Amygdala (tissue), 56 donors: Measurements from ENCODE around the gene KRT1.

Experiments
- DNase-seq, 56 donors: peaks; one replicate each; lab custom pipeline; 2025; lab: John Stamatoyannopoulos, UW

Gene KRT1

DNA sequence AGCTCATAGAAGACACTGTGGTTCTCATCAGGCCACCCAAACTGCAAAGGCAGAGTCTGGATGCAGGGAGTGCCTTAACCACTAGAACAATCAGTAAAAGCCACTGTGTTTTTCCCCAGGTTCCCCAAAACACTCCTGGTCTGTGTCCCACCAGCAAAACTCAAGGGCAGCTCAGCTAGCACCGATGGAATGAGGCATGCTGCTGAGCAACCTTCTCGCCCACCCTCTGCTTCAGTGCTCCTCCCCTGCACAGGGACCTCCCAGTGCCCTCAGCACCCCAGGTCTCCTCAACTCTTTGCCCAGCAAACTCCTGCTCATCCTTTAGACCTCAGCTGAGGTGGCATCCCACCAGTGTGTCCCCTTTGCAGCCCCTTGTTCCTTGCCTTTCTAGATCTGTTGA lies 19.2 kb upstream of the KRT1 start:
- no peak for DNase-seq

DNA sequence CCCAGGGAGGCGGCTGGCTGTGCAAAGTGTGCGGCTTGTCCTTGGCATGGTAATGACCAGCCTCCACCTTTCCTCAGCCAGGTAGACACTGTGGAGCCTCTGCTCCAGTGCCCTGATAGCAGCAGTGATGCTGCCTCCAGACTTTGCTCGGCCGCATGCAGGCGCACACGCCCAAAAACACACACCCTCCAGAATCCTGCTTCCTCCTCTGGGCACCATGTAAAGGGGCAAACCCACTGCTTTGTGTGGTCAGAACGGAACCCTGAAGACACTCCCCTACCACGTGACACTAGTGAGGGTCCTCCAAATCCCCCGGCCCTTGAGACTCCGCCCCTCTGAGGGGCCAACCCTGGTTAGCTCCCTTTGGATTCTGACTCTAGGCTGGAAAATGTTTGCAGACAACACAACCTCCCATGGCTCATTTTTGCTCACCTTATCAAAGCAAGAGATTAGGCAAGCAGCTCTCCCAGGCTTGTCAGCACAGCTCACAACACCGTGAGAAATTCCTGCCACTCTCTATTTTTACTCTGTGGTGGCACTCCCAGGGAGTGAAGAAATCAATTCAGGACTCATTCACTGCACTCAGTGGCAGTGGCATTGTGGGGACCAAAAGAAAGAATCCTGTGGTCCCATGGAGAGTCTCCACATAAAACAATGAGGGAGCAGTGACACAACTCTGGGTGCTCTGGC lies 18.6 kb upstream of the KRT1 start:
- DNase-seq = no peak

DNA sequence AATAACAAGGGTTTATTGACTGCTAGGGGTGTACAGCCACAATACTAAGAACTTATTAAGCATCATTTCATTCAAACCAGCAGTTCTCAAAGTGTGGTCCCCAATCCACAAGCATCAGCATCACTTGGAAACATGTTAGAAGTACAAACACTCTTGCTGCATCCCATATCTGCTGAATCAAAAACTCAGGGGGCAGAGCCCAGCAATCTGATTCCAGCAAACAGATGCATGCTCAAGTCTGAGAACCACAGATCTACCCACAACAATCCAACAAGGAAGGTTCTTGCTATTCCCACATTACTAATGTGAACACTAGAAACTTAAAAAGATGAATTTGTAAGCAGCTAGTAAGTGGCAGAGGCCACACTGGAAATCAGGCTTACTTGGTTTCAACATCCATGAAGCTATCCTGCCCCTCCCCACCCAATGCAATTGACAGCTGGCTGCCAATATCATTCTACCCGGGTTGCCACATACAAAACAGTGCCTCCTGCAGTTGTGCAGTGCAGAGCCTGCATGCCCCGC lies 16.9 kb upstream of the KRT1 start:
- no peak for DNase-seq

DNA sequence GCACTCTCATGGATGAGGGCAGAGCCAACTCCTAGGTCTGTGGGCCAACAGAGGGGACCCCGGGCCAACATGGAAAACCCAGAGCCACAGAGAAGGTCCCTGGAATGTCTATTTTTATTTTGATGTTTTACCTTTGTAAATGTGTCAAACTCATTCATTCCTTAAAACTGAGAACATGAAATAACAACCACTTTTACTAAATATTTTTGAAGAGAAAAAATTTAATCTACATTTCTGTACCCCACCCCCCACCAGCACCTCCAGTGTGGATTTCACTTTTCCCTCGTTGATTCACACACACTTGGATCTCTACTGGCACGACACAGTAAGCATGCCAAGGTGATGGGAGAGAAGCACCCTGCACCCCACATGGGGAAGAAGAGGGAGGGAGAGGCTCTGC lies 16.4 kb upstream of the KRT1 start:
- no peak for DNase-seq

DNA sequence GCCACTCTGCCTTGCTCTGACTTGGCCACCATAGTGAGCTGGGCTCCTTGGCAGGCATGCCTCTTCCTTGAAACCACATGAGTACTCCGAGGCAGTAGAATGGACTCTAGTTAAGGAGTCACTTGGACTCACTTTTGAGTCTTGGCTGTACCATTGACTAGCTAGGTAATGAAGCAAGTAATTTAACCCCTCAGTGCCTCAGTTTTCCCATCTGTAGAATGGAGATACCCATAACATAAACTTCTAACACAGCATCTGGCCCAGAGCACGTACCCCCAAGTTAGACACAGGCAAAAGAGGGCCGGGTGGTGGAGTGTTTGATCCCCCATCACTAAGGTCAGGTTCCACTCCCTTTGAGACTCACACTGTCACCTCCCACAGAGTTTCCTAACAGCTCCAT lies 14.8 kb upstream of the KRT1 start:
- DNase-seq = no peak

DNA sequence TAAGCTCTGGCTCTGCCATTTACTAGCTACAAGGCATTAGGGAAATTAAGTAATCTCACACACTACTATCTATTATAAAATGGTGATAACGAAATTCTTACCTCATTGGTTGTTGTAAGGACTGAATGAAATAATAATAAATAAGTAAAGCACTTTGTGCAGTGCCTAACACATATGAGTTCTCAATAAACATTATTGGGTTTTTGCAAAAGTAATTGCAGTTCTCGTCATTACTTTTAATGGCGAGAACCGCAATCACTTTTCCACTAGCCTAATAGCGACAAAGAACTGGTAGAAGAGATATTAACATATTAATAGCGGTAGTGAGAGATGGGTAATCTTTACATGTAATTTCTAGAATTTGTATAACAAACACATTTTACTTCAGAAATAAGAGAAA lies 13.9 kb upstream of the KRT1 start:
- no peak for DNase-seq

DNA sequence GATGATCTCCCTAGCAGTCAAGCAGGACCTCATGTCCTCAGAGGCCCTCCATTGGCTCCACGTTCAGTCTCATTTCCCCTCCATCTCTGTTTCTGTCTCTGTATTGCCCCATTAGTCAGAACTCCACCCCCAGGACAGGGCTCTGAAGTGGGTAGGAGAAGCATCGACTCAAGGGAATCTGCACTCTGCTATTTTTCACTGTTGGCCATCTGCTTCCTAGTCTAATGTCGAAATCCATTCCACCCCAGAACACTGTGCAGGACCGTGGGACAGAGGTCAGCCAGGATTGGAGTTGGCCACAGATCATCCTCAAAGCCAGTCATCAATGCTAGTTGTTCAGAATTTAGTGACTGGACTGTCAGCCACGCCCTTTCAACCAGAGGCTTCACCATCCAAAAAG lies 13.1 kb upstream of the KRT1 start:
- DNase-seq = no peak

DNA sequence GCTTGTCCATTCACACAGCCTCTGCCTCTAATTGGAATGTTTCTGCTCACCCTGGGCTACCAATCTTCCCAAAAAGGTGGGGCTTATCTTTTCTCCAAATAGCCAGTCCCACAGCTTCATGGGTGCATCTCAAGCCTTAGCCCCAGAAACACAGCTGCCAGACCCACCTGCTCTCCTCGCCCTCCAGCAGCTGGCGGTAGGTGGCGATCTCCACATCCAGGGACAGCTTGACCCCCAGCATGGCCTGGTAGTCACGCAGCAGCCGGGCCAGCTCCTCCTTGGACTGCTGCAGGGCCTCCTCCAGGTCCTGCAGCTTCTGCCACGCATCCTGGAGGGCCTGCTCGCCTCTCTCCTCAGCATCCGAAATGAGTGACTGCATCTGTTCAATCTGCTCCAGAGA lies 12.0 kb upstream of the KRT1 start:
- no peak for DNase-seq

DNA sequence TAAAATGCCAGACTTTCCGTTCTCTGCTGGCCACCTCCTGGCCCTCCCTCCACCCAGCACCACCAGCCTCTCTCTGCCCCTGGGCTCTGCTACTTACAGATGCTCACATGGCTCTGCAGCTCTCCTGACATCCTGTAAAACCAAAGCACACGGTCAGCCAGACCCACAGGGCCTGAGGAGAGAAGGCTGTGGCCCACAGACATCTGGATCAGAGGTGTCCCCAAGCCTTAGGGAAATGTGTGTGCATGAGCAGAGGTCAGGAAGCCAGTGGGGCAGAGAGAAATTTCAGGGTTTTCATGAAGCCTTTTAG lies 11.6 kb upstream of the KRT1 start:
- DNase-seq = no peak

DNA sequence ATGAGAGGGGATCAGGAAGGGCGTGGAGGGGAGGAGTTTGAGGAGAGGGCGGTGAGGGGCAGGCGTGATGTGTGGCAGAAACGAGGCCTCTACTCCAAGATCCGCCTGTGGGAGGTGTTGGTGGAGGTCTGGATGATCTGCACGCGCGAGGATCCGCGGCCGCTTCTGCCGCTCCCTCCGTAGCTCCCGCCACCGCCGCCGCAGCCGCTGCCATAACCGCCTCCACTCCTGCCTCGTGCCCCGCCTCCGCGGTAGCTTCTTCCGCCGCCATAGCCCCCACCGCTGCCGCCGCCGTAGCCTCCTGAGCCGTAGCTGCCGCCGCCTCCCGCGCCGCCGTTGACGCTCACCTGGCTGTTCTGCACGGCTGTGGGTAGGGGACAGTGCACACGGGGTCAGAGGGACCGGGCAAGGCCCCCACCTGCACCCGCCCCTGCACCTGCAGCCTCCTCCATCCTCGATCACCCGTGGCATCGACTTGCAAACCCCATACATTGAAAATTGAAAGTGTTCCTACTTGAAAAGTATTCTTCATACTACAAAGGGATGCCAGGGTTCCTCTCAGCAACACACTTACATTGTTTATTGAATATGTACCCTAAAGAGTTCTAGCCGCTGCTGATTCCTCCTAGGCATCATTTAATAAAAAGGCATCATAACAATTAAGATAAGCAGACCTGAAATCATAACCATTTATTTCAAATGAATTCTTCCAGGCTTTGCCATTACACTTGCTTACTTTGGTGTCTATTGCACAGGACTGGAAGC lies 11.1 kb upstream of the KRT1 start:
- peak in 5 of 56 donors; percentile 7 to 29 (median 8) for DNase-seq

DNA sequence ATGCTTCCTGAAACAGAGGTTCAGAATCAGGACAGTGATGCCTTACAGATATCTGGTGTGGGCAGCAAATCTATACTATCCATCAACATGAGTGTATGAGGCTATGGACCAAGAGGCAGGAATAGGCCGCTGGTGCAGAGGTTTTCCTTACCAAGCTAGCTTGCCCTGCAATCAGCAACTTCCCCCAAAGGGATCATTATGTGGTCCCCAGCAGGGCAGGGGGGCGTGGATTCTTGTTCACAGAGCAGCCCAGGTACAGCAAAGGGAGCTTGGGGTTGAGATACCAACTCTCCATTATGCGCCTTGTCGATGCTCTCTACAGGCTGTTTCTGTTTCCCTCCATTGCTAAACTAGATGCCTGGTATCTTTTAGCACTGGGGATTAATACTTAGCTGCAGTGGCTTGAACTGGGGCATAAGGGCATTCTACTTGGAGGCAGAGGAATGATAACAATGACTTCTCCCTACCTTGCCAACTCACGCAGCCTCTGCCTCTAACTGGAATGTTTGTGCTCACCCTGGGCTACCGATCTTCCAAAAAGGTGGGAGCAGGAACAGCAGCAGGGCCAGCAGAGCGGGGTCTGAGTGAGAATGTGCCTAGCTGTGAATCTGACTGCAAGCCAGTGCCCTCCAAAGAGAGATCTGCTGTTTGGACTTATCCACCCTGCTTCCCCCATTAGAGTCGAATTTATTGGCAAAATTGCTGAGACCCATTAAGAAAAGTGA lies 10.3 kb upstream of the KRT1 start:
- DNase-seq = no peak

DNA sequence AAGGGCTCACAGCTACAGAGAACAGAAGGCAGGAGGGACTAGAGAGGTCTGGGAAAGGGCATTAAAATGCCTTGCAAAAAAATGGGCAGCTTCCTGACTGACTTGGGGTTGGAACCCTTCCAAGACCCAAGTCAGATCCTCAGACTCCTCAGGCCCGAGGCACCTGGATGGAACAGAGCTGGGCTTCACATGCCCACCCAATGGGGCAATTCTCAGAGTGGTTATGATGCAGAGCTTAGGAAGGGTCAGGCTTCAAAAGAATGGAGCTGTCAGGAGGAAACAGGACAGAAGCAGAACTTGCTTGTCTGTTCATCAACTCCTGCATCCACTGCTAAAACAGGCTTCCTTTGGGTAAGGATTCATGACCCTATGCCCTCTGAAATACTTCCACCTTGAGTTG lies 9.7 kb upstream of the KRT1 start:
- DNase-seq = no peak

DNA sequence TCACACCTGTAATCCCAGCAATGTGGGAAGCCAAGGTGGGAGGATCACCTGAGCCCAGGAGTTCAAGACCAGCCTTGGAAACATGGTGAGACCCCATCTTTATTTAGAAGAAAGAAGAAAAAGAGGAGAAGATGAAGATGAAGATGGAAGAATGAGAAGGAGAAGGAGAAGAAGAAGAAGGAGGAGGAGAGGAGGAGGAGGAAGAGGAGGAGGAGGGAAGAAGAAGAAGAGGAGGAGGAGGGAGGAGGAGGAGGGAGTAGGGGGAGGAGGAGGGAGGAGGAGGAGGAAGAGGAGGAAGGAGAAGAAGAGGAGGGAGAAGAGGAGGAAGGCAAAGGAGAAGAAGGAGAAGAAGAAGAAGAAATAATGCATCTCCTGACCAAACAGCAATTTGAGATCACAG lies 9.0 kb upstream of the KRT1 start:
- DNase-seq = no peak

DNA sequence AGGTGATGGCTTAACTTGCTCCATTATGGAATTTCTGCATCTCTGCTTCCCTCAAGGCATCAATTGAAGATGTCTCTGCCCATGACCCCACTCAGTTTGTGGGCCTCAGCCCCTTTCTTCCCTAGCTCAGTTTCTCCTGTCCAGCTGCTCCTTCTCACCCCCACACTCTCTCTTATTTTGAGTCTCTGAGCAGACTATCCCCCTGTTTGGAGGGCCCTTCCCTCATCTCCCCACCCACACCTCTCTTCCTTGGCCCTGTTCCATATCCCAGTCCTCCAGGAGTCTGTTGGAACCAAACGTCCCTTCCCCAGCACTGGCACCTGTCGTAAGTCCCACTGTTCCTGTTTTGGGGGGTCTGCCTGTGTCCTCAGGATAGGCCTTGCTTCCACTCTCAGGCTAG lies 8.3 kb upstream of the KRT1 start:
- DNase-seq = no peak

DNA sequence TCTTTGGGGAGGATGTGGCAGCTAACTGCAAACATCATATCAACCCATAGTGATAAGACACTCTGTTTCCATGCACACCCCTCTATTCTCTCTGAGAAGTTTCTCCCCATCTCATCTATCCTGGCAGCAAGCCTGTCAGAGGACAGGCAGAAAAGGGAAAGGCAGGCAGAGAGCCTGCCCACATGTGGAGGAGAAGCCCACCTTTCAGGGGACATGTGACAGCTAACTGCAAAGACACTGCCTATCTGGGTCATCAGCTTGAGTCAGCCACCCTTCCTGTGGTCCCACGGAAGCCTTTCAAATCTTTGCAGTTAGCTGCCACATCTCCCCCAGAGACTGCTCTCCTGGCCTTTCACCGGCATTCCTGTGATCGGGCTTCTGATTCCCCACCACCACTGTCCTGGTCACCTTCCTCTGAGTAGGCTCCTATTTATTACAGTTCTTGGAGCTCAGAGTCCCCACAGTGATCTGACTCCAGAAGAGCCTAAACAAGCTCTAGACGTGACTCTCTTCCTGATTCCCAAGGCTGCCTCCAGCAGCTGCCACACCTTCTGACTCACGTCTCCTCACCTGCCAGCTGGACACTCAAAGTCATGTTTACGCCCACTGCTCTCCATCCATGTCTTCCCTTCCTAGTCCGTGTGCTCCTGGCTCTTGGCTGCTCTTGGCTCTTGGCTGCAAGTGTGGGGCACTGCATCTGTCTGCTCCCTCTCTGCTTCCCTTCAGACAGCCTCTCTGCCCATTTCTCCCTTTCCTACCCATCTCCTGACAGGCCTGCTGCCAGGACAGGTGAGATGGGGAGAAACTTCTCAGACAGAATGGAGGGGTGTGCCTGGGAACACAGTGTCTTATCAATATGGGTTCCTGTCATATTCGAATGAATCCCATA lies 7.5 kb upstream of the KRT1 start:
- DNase-seq = no peak

DNA sequence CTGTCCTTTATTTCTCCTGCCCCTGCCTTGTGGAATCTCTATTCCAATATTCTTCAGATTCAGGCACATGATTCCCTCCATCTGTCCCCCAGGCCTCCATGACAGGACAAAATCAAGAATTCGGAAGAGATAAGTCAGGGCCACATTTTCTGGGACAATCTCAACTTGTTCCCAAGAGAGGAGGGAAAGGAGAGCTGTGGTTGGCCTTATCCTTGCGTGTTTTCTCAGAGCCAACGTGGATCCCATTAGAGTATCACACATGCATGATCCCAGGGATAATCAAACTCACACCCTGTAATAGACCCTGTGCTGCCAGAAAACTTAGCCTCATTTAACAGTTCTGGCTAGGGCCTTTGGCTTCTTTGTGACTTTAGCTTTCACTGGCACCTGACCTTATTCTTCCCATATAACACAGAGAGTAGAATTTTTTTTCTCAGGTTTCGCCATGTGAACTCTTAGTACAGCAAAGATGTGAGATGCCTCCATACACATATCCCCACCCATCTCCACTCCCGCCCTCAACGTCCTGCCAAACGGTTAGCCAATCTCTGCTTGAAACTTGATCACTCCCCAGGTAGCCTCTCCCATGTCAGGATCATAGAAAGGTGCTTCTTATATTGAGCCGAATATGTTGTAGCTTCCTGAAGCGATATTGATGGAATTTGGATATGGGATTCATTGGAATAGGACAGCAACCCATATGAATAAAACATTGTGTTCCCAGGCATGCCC lies 6.7 kb upstream of the KRT1 start:
- DNase-seq = no peak

DNA sequence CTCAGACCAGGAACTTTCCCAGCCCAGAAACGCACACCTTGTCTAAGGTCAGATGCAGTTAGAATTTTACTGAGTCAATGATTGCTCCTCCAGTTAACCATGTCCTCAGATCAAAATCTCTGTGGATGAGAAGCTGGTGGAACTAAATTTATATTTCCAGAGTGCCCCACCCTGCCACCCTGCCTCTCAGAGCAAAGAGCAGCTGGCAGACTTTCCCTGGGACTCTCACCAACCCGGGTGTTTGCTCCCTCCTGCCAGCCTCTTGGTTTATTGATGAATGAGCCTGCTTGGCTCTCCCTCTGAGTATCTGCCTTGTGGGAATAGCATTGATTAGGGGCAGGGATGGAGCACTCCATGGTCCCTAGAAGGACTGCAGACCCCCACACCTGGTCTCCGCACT lies 5.9 kb upstream of the KRT1 start:
- no peak for DNase-seq

DNA sequence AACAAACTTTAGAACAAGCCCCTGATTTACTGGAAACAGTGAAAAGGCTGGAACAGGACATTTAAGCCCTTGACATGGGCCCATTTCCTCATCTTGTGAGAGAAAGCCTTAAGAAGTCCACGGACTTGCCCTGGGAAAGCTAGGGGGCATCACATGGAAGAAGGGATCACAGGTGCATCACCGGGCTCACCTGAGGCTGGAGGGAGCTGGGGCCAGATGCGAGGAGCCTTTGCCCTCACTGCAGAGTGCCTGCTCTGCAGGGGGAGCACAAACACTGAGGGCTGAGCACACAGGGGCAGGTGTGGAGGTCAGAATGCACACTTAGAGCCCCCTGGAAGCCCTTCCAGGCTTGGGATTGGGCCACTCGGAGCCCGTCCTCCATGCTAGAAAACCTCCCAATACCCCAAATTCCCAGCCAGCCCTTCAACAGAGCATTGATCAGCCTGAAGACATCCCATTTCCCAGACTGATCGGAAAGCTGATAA lies 5.2 kb upstream of the KRT1 start:
- DNase-seq = no peak

DNA sequence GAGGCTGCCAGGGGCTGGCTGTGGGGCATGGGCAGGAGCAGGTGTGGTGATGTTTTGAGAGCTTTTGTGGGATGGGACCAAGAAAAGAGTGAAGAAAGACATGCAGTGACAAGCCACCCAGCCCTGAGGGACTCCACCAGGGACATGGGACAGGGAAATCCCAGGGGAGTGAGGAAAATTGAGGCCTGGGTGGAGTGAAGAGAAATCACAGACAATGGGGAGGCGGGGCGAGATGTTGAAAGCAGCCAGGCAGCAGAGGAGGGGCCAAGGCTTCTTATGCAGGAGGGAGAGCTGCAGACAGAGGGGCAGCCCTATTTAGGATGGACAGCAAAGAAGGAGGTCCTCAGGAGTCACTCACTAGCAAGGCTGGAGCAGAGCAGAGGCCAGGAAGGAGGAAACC lies 4.2 kb upstream of the KRT1 start:
- DNase-seq = no peak
